NCI-H446 treated with DMSO at 0.1 percent for 48 hours (cell line): ENCODE measurements around the gene FOLR2.
"Not testable (repeated sequence)": the region's sequence is repeated elsewhere in the genome, so short reads cannot be mapped to it uniquely, and the experiment has no call there.

Experiments
- DNase-seq: peaks from one replicate; lab custom pipeline; 2025; lab: John Stamatoyannopoulos, UW

The FOLR2 gene

DNA sequence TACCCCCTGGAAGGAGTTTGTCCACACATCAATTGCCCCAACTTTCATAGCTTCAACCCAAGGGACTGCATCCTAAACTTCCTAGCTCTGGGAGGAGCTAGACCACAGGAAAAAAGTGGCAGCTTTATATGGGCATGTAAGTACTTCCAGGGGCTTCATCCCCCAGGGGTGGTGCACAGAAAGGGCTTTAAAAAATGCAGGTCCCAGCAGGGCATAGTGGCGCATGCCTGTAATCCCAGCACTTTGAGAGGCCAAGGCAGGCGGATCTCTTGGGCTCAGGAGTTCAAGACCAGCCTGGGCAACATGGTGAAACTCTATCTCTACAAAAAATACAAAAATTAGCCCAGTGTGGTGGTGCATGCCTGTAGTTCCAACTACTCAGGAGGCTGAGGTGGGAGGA lies 9.8 kb upstream of the FOLR2 start:
- DNase-seq = not testable (repeated sequence)

DNA sequence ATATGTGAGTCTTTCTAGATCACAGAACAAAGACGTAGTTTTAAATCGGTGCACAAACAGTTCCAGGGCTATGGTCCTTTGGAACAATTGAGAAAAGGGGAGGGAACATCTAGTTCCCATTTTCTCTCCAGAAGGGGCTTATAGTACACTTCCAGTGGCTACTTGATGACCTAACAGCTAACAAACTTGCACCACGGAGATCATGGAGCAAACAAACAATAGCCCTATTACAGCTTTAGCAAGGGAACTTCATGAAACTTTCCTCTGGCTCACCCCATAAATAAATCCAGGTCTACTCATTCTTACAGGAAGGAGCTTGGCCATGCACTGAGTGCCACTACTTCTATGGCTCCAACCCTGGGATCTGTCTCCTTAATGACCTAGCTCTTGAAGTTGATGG lies 8.3 kb upstream of the FOLR2 start:
- no peak for DNase-seq

DNA sequence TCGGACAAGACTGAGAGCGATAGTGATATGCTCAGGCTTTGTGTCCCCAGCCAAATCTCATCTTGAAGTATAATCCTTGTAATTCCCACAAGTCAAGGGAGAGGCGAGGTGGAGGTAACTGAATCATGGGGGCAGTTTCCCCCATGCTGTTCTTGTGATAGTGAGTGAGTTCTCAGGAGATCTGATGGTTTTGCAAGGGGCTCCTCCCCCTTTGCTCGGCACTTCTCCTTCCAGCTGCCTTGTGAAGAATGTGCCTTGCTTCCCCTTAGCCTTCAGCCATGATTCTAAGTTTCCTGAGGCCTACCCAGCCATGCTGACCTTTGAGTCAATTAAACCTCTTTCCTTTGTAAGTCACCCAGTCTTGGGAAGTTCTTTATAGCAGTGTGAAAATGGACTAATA lies 7.5 kb upstream of the FOLR2 start:
- DNase-seq = no peak

DNA sequence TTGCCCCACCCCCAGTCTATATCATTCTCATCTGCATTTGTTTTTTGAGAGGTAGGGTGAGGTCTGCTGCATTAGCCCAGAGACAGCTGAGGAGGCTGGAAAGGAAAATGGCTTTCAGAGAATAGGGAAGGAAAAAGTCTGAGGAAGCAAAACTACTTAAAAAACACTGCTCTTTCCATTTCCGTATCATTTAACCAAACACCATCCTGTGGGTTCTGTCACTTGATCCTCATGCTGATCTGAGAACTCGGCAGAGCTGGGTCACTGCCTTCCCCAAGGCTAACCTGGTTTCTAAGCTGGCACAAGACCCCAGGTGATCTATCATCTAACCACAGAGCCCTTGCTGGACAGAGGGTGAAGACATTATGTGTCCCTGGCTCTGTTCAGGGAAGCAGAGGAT lies 1.2 kb downstream of the FOLR2 start:
- no peak for DNase-seq

DNA sequence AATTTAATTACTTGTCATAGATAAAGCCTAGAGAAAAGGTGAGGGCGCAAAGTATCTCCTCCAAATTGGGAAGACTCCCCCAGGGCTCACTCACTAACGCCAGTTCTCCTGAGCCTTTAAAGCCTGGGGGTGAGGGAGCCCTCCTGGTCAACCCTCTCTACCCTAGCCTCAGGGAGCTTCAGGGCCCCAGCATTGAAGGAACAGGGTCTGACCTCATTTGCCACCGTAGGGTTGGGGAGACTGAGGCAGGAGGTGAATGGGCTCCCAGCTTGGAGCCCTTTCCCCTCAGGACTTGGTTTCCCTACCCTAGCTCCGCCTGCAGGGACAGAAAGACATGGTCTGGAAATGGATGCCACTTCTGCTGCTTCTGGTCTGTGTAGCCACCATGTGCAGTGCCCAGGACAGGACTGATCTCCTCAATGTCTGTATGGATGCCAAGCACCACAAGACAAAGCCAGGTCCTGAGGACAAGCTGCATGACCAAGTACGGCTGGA lies 1.7 kb downstream of the FOLR2 start:
- DNase-seq = no peak

DNA sequence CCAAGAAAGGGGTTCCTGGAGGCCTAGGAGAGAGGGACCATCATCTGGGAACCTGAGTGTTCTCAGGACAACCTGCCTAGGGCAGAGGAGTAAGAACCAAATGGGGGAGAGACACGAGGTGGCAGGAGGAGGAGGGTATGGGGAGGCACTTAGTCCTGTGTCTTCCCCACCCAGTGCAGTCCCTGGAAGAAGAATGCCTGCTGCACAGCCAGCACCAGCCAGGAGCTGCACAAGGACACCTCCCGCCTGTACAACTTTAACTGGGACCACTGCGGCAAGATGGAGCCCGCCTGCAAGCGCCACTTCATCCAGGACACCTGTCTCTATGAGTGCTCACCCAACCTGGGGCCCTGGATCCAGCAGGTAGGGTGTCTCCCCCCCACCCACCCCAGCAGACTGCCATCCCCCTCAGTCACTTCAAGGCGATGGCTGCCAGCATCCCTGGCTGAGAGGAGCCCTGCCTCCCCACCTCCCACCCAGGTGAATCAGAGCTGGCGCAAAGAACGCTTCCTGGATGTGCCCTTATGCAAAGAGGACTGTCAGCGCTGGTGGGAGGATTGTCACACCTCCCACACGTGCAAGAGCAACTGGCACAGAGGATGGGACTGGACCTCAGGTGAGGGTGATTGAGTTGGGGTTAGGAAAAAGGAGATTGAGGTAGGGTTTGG lies 4.2 kb downstream of the FOLR2 start:
- DNase-seq = no peak

DNA sequence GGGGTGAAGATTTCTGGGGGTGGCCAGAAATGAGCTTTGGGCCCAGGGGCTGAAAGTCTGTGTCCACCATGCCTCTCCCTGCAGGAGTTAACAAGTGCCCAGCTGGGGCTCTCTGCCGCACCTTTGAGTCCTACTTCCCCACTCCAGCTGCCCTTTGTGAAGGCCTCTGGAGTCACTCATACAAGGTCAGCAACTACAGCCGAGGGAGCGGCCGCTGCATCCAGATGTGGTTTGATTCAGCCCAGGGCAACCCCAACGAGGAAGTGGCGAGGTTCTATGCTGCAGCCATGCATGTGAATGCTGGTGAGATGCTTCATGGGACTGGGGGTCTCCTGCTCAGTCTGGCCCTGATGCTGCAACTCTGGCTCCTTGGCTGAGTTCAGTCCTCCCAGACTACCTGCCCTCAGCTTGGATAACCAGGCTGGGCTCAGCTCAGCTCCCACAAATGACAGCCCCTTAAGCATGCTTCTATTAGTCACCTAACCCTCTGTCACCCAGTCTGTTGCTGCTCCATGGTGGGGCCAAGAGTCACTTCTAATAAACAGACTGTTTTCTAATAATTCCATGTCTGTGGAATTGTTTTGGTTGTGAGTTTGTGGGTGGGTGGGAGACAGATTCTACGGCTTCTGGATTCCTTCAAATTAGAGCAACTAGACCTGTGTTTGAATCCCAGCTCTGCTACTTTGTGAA lies 4.9 kb downstream of the FOLR2 start:
- no peak for DNase-seq

DNA sequence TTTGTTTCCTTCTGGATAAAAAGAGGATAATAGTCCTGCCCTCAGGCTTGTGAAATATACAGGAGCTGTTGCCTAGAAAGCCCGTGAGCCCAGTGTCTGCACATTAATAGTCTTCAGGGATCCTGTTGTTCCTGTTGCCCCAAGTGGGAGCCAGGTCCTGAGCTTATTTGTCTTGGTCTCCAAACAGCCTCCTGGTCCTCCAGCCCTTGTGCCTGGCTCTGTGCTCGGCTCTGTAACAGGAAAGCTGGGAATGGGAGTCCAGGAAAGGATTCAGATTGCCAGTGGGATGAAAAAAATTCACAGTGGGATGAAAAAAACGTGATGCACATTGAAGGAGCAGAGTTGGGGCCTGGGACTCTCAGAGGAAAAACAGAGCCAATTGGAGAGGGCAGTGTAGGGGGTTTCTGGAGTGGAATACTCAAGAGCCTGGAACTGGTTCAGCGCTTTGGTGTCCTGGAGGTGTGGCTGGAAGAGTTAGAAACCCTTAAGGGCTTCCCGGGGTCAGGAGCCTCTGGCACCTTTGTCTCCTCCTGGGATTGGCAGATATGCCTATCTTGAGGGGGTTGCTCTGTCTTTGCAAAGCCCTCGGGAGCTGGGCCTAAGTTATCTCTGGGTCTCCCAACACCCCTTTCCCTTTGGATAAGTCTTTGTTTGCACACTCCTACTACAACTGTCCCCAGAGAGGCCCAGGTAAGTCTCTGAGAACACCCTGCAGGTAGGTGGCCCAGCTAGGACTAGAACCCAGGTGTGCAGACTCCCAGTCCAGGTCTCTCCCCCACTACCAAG lies 5.7 kb downstream of the FOLR2 start:
- DNase-seq = no peak

DNA sequence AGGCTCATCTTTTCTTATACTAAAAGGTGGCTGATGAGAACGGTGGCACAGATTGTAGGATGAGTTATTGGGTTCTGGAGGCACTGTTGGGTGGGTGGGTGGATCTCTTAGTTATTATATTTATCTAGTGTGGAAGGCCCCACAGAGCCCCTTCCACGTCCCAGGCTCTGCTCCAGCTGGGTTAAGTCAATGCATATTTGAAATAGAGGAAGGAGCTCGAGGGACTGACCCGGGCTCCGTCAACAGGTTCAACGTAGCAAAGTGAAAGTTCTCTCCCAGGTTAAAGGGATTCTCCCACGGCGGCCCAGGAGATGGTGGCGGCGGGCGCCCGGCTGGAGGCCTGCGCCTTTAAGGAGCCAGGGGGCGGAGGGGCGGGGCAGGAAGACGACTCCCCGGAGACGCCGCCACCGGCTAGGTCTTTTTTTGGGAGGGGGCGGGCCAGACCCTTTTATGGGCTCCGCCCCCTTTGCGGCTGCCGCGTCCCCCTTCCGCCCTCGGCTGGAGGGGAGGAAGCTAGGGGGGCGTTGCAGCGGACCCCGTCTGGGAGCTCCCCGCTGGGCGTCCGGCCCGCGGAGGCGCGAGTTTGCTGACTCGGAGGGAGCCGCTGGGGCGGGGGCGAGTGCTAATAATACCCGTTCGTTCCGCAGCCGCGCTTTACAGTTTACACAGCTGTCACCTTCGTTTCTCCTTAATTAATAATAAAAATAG lies 6.5 kb downstream of the FOLR2 start:
- DNase-seq = peak; percentile 79

DNA sequence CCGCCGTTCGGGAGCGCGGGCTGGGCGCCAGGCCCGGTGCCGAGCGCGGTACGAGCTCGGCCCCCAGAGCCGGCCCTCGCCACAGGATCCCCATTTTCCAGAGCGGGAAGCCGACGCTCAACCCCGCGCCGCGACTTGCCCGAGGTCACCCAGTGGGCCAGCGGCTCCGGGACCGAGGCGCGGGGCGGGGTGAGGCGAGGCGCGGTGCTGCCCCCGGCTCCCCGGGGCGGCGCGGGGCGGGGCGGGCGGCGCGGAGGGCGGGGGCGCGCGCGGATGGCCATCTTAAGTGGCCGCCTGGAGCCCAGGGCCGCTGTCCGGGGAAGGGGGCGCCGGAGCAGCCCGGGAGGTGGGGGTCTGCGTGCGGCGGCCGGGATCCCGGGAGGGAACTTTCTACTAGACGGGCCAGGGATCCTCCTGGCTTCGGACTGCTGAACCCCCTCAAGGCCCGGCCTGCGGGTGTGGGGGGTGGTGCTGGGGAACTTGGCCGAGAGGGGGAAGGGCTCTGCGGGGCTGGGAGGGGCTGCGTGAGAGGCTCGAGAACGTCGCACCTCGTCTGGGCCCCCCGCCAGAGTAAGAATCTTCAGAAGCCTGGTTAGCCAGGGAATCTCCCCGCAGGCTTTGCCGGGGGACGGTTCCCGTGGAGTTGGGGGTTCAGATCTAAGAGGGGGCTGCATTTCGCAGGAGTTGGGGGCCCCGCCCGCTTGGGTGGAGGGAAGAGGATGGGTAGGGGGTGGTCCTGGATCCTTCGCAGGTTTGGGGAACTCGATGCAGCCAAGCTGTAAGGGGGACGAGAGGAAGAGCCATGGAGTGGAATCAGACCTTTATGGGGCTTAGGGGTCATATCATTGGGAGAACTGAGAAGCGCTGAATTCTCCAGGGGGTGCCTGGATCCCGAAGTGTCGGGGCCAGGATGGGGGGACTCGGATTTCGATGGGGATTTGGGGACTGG lies 7.3 kb downstream of the FOLR2 start:
- no peak for DNase-seq

DNA sequence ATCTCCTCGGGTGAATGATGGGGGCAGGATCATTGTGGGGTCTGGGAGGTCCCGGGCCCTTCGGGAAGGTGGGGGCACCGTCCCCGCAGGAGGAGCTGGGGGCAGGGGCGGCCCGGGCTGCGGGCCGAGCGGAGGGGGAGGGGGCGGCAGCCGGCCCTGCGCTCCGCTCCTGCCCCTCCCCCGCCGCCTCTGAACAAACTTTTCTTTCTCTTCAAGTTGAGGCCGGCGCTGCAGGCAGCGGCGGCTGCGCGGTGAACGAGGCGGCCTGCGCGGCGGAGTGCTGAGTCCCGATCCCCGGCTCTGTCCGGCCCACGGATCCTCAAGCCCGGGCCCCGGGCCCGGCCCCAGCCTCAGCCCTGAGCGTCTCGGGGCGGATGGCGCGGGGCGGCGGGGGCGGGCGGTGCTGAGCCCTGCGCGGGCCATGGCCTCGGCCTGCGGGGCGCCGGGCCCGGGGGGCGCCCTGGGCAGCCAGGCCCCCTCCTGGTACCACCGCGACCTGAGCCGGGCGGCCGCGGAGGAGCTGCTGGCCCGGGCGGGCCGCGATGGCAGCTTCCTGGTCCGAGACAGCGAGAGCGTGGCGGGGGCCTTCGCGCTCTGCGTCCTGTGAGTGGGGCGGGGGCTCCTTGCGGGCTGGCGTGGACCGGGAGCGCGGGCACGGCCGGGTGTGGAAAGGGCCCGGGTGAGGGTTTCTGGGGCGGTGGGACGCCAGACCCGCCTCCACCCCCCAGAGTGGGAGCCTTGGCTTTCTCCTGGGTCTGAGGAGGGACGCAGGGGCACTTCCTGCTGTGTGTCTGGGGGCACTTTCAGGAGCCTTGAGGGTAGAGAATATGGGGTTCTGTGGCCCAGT lies 8.2 kb downstream of the FOLR2 start, which contains the start of gene INPPL1:
Gene INPPL1 (plus strand): TSS at position 204 of the 847 bp plus-strand sequence. CDS start 218 bp downstream, at position 422.
- no peak for DNase-seq

DNA sequence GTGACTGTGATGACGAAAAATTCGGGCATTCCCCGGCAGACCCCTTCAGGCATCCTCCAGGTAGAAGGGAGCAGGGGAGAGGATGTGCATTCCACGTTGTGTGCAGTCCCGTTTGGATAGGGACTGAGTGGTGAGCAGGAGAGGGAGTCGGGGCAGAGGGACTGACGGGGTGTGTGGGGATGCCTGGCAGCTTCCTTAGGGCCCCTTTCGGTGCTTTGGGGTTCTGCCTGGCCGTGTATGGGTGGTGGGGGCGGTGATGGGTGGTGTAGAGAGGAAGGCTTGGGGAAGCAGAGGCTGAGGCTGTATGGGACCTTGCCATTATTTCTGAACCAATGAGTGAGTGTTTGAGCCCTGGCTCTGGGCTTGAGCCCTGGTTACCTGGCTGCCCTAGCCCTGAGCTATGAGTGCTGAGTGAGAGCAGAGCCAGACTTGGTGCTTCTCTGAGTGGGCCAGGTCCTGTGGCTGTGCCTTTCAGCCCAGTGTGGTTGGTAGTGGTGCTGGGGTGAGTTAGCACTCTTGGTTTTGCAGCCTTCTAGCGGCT lies 8.9 kb downstream of the FOLR2 start:
- DNase-seq = no peak

DNA sequence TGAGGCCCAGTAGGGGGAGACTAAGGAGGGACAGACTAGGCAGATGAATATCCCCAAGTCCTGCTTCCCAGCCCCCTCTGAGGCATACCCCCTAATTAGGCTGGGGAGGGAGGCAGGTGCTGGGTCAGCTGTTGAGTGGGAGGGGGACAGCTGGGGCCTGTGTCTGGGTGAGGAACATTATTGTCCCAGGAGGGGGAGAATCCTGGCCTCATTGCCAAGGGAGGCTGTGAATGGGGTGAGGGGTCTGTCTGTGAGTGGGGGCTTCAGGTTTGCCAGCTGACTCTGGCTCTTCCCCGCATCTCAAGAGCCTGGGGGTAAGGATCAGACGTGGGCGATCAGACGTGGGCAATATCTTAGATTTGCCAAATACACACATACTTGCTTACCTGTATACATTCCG lies 10.1 kb downstream of the FOLR2 start:
- DNase-seq = no peak

DNA sequence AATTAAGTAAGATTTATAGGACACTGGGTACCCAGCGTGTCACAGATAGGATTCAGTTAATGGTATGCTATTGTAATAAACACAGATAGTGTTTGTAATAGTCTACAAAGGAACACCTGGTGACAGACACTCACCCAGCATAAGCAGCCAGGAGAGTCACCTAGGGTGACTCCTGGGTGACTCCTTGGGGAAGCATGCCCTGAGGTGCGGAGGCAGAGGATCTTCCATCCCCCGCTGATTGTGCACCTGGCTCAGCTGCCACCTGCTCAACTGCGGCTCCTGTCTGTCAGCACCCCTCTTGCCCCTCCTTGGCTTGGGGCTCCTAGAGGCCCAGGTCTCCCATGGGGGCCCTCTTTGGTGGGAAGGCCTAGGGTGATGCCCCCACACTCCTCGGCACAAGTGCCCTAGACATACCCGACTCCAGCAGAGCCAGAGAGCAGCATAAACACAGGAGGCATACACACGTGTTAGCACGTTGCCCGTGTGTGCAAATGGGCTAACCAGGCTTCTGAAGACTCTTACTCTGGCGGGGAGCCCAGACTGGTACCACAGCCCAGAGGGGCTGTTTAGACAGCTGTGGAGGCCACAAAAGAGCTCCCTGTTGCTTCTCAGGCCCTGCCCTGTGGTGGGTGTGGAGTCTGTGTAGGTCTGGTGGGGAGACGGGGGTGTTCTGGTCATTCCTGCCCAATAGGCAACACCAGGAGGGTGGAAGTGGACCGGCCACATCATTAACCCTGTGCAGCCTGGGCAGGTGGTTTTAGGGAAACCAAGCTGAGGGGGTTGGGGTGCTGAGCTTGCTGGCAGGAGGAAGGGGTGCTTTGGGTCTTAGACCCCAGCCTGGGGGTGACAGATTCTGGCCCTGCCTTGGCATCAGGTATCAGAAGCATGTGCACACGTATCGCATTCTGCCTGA lies 11.0 kb downstream of the FOLR2 start:
- DNase-seq = peak; percentile 5

DNA sequence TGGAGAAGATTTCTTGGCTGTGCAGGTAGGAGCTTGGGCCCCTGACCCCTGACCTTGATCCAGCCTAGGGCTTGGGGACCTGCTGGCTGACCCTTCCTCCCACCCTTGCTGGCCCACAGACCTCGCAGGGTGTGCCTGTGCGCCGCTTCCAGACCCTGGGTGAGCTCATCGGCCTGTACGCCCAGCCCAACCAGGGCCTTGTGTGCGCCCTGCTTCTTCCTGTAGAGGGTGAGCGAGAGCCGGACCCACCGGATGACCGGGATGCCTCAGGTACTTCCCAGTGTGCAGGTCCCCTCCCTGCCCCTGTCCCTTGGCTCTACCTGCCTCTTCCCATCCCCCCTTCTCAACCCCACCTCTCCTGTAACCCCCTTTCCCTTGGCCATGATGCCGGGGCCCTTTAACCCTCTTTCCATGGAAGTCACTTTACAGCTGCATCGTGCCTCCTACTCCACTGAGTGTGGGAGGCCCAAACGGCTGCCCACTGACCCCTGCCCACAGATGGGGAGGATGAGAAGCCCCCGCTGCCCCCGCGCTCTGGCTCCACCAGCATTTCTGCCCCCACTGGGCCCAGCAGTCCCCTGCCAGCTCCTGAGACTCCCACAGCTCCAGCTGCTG lies 11.7 kb downstream of the FOLR2 start:
- no peak for DNase-seq

DNA sequence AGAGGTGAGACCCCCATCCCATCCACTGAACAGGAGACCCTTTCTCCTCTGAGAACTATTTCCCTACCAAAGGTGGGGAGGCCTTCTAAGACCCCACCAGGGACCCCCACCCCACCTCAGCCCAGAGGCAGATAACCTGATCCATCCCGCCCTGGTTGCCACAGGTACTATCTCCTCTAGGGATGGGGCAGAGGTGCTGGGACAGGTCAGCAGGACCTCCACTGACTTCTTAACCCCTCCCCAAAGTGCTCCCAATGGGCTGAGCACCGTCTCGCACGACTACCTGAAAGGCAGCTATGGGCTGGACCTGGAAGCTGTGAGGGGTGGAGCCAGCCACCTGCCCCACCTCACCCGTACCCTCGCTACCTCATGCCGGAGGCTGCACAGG lies 12.2 kb downstream of the FOLR2 start:
- DNase-seq = no peak

DNA sequence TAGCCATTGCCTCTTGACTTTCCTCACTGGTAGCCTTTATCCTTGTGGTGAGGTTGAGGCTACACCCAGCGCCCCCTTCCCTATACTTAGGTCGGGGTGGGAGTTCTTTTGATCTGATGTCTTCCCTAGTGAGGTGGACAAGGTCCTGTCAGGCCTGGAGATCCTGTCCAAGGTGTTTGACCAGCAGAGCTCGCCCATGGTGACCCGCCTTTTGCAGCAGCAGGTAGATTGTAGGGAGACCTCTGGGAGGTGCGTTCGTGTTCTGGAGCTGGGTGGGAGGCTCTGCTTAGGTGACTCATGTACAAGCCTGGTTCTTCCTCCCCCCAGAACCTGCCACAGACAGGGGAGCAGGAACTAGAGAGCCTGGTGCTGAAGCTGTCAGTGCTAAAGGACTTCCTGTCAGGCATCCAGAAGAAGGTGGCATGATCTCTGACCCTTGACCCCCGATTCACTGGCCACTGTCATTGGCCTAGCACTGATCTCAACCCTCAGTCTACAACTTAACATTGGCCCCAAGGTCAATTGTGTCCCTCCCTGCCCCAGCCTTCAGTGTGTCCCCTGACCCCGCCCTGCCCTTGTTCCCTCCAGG lies 12.8 kb downstream of the FOLR2 start:
- no peak for DNase-seq
